HFFc6 (cell line): ENCODE results near the gene MAP3K19. TPM values are rescaled to one million over a fixed set of nuclear protein-coding genes. Genes with fewer than 3 reads are reported as not detected.
"Not testable (repeated sequence)": the region's sequence is repeated elsewhere in the genome, so short reads cannot be mapped to it uniquely, and the experiment has no call there.

ENCODE experiments used
- DNase-seq: peaks from one replicate; pipeline ENCODE4 v3.0.0-alpha.2; 2018
- H3K27ac Mint-ChIP-seq: 2 replicates; pipeline ENCODE4 v1.8.0; 2020; ENCODE audit warnings: mild to moderate bottlenecking, mixed read lengths
- H3K27me3 Mint-ChIP-seq: 2 replicates; pipeline ENCODE4 v1.8.0; 2021; ENCODE audit warnings: mild to moderate bottlenecking, moderate library complexity, mixed read lengths; ENCODE audit not compliant: insufficient read depth
- H3K36me3 Mint-ChIP-seq: 2 replicates; pipeline ENCODE4 v1.8.0; 2021; ENCODE audit warnings: low read depth, mixed read lengths
- H3K4me1 Mint-ChIP-seq: 2 replicates; pipeline ENCODE4 v1.8.0; 2020; ENCODE audit warnings: low read depth, mixed read lengths
- H3K4me3 Mint-ChIP-seq: 2 replicates; pipeline ENCODE4 v1.8.0; 2020; ENCODE audit warnings: mild to moderate bottlenecking, moderate library complexity, mixed read lengths
- H3K9me3 Mint-ChIP-seq: 2 replicates; pipeline ENCODE4 v1.8.0; 2020; ENCODE audit warnings: mild to moderate bottlenecking, mixed read lengths
- CTCF ChIP-seq: fragments of 200-600 bp; sonication (generic); IDR thresholded peaks from 2 replicates; pipeline ENCODE4 v1.5.0; 2021; ENCODE audit warnings: antibody characterized with exemption, mild to moderate bottlenecking
- total RNA-seq, 6 experiments: library from RNA; stranded (reverse); fragmentation: NEBNext Ultra II Directional; extraction: Animal tissue kit (Norgen Biotek cat#: 25700); gene quantifications; 2 replicates in 1 of 6; 3 replicates in 5 of 6; pipeline ENCODE4 v1.2.3, GENCODE V29; 2021

MAP3K19 gene
- total RNA-seq, 6 experiments from 2014 or later, result not detected

GRCh38 chr2:134975281-134976009 lies 71.8 kb downstream of the MAP3K19 start:
- Mint-ChIP-seq H3K4me3 (no peak overlapping the region), H3K4me1 (no peaks in the 10 kb centered on the region), H3K36me3 (no peaks in the 10 kb centered on the region; the same call in 1 of the 2 replicates), H3K9me3 (peaks cover 13% of the 10 kb centered on the region; the same call in 1 of the 2 replicates), H3K27me3 (peaks cover 22% of the 10 kb centered on the region), H3K27ac (no peak overlapping the region)
- DNase-seq, result no peak
- TF ChIP-seq CTCF, result no peak

DNA sequence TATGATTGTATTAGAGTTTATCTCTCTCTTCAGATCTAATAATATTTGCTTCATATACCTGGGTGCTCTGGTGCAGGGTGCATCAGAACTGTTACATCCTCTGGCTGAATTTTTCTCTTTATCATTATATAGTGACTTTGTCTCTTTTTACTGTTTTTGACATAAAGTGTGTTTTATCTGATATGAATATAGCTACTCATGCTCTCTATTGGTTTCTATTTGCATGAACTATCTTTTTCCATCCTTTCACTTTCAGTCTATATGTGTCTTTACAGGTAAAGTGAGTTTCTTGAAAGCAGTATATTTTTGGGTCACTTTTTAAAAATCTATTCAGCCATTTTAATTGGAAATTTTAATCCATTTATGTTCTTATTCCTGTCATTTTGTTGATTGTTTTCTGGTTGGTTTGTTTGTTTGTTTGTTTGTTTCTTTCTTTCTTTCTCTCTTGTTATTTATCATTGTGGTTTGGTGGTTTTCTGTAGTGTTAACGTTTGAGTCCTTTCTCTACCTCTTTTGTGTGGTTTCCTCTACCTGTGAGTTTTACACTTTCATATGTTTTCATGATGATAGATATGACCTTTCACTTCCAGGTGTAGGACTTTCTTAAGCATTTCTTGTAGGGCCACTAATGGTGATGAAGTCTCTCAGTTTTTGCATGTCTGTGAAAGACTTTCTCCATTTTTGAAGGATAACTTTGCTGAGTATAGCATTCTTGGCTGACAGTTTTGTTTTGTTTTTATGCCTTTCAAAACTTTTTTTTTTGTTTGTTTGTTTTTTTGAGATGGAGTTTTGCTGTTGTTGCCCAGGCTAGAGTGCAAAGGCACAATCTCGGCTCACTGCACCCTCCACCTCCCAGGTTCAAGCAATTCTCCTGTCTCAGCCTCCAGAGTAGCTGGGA lies 73.8 kb downstream of the MAP3K19 start:
- no peak for TF ChIP-seq CTCF
- Mint-ChIP-seq H3K27me3 (peaks cover 22% of the 10 kb centered on the region), H3K4me3 (no peak overlapping the region), H3K4me1 (no peaks in the 10 kb centered on the region), H3K27ac (no peak overlapping the region), H3K36me3 (peaks cover 4% of the 10 kb centered on the region), H3K9me3 (peaks cover 20% of the 10 kb centered on the region)
- no peak for DNase-seq

GRCh38 chr2:134967166-134967565 lies 80.1 kb downstream of the MAP3K19 start:
- not testable (repeated sequence) for DNase-seq, H3K27me3 Mint-ChIP-seq, H3K4me1 Mint-ChIP-seq, H3K27ac Mint-ChIP-seq, H3K36me3 Mint-ChIP-seq, H3K9me3 Mint-ChIP-seq, H3K4me3 Mint-ChIP-seq

DNA sequence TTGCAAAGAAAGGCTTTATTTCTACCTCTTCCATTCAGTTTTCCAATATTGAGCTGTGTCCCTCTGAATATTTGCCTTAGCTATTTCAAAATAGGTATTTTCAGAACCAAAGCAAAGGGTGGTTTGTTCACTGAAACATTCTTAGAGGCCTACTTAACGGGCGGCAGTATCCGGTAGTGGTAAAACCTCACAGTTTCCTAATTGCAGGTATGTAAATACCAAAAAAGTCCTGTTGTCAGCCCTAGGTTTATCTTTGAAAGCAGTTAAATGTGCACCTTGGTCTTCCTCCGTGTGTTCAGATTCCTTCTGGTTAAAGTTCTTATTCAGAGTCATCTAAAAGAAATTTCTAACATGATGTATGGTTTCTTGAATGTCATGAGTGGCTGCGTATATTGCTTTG lies 89.8 kb downstream of the MAP3K19 start:
- TF ChIP-seq CTCF, result no peak
- no peak overlapping the region for H3K4me3 Mint-ChIP-seq
- H3K27ac Mint-ChIP-seq, result no peak overlapping the region
- no peaks in the 10 kb centered on the region for H3K9me3 Mint-ChIP-seq
- H3K27me3 Mint-ChIP-seq, result no peaks in the 10 kb centered on the region
- H3K36me3 Mint-ChIP-seq, result peaks cover 14% of the 10 kb centered on the region
- H3K4me1 Mint-ChIP-seq, result no peaks in the 10 kb centered on the region
- DNase-seq, result no peak

- no peak for TF ChIP-seq CTCF
- no peak overlapping the region for H3K27ac Mint-ChIP-seq
- no peak for DNase-seq
- H3K4me1 Mint-ChIP-seq, result no peaks in the 10 kb centered on the region
- no peaks in the 10 kb centered on the region for H3K27me3 Mint-ChIP-seq
- peaks cover 21% of the 10 kb centered on the region for H3K36me3 Mint-ChIP-seq
- H3K4me3 Mint-ChIP-seq, result no peak overlapping the region
- no peaks in the 10 kb centered on the region for H3K9me3 Mint-ChIP-seq
These were observed 91.5 kb downstream of the MAP3K19 start for GRCh38 chr2:134955744-134956143.

DNA sequence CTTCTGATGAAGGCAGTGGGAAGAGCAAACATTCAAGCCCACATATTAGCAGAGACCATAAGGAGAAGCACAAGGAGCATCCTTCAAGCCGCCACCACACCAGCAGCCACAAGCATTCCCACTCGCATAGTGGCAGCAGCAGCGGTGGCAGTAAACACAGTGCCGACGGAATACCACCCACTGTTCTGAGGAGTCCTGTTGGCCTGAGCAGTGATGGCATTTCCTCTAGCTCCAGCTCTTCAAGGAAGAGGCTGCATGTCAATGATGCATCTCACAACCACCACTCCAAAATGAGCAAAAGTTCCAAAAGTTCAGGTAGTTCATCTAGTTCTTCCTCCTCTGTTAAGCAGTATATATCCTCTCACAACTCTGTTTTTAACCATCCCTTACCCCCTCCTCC lies 93.2 kb downstream of the MAP3K19 start:
- Mint-ChIP-seq H3K4me3 (no peak overlapping the region), H3K4me1 (no peaks in the 10 kb centered on the region), H3K27me3 (no peaks in the 10 kb centered on the region), H3K36me3 (peaks cover 28% of the 10 kb centered on the region), H3K9me3 (no peaks in the 10 kb centered on the region), H3K27ac (no peak overlapping the region)
- TF ChIP-seq CTCF, result no peak
- DNase-seq, result no peak
